Fibroblast of skin of abdomen (primary cell): ENCODE measurements around the gene TIMM9.
"Not testable (repeated sequence)": the region's sequence is repeated elsewhere in the genome, so short reads cannot be mapped to it uniquely, and the experiment has no call there.

Experiments
- DNase-seq: peaks from one replicate; pipeline ENCODE4 v3.0.0-alpha.2; 2013

TIMM9 gene

DNA sequence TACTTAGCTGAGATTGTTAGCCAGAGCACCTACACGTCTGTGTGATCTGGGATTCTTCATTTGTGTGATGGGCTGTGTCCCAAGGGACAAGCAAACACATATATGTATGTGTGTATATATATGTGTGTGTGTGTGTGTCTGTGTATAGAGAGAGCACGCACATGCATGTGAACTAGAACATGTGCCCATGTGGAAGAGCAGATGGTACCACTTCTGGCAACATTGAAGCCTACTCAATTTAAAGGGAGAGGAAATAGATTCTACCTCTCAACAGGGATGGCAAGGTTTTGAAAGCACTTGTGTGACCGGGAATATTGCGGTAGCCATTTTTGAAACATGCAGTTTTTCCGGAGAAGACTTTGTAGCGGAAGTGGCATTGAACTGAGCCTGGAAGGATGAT lies 30.2 kb downstream of the TIMM9 start:
- no peak for DNase-seq

- peak; percentile 72 for DNase-seq
Measured at GRCh38 chr14:58395812-58396788, 31.2 kb downstream of the TIMM9 start, which contains the start of gene TOMM20L. Gene TOMM20L (plus strand): TSS chr14:58395930. CDS start chr14:58395958, 28 bp downstream.

- DNase-seq = no peak
Measured at GRCh38 chr14:58395562-58395811, 31.8 kb downstream of the TIMM9 start.

GRCh38 chr14:58390830-58391229 lies 36.5 kb downstream of the TIMM9 start:
- DNase-seq = no peak

- no peak for DNase-seq
Measured at GRCh38 chr14:58376791-58377190, 50.5 kb downstream of the TIMM9 start.

GRCh38 chr14:58368956-58369355 lies 58.4 kb downstream of the TIMM9 start:
- DNase-seq = no peak

DNA sequence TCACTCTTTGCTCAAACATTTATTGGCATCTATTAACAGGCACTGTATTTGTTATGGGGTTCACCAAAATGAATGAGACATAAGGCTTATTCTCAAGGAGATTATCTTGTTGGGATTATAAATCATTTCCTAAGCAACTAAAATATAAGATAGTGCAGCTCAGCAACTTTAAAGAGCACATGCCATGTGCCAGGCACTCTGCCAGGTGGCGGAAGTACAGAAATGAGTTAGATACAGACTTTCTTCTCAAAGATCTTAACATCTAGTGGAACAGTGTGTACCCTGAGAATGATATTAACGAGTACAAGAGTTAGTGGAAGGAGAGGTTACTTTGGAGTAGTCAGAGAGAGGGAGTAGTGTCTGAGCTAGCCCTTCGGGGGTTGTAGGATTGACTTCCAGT lies 60.0 kb downstream of the TIMM9 start:
- no peak for DNase-seq

GRCh38 chr14:58364316-58364715 lies 63.0 kb downstream of the TIMM9 start:
- no peak for DNase-seq

GRCh38 chr14:58362798-58363412 lies 64.4 kb downstream of the TIMM9 start:
- DNase-seq = peak; percentile 17

GRCh38 chr14:58362272-58362671 lies 65.1 kb downstream of the TIMM9 start:
- not testable (repeated sequence) for DNase-seq
